Subcutaneous adipose tissue (tissue), 4 donors: ENCODE data around the gene RPS10. TPM values are rescaled to one million over a fixed set of nuclear protein-coding genes. Genes with fewer than 3 reads are reported as not detected.

Experiments used
- total RNA-seq, 4 donors: library from RNA; depleted of rRNA; stranded (reverse); fragments of >200 nt; gene quantifications; one replicate each; pipeline ENCODE4 v1.1.0, GENCODE V29; 2016
- TF ChIP-seq, protein P1 (sequence below): fragments of 450-650 bp; IDR thresholded peaks from one replicate; pipeline ENCODE4 v1.5.1; 2016; ENCODE audit warnings: low read depth, mild to moderate bottlenecking, control low read depth, antibody characterized with exemption, moderate library complexity

RPS10 gene
- total RNA-seq, 4 donors from 2014 or later: 1,387 to 2,386 (median 2,131) TPM

DNA sequence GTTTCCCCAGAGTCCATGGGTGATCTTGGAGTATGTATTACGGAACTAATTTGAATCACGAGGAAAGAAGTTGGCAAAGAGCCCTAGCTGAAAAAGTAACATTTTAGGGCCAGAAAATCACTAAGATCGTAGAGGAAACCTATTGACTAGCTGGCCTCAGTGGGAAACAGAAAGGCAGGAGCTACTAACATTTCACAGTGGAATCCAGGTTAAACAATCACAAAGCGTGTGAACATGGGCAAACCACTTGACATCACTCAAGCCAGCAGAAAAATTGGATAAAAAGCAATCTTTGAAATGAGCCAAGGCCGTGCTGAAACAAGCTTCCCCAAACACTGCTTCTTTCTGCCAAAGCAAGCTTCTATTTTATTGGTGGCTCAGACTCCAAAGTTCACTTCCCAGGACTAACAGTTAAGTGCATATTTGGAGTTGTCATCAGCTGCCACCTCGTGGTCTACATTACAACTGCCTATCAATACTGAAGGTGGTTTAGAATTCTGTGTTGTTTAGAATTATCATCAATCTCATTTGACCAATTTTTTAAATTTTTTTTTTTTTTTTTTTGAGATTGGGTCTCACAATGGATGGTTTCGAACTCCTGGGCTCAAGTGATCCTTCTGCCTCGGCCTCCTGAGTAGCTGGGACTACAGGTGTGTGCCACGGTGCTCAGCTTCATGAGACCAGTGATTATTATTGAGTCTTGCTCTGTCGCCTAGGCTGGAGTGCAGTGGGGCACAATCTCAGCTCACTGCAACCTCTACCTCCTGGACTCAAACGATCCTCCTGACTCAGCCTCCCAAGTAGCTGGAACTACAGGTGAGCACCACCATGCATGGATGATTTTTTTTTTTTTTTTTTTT lies 10.6 kb downstream of the RPS10 start:
- TF ChIP-seq, protein P1, sequence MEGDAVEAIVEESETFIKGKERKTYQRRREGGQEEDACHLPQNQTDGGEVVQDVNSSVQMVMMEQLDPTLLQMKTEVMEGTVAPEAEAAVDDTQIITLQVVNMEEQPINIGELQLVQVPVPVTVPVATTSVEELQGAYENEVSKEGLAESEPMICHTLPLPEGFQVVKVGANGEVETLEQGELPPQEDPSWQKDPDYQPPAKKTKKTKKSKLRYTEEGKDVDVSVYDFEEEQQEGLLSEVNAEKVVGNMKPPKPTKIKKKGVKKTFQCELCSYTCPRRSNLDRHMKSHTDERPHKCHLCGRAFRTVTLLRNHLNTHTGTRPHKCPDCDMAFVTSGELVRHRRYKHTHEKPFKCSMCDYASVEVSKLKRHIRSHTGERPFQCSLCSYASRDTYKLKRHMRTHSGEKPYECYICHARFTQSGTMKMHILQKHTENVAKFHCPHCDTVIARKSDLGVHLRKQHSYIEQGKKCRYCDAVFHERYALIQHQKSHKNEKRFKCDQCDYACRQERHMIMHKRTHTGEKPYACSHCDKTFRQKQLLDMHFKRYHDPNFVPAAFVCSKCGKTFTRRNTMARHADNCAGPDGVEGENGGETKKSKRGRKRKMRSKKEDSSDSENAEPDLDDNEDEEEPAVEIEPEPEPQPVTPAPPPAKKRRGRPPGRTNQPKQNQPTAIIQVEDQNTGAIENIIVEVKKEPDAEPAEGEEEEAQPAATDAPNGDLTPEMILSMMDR: no peak

DNA sequence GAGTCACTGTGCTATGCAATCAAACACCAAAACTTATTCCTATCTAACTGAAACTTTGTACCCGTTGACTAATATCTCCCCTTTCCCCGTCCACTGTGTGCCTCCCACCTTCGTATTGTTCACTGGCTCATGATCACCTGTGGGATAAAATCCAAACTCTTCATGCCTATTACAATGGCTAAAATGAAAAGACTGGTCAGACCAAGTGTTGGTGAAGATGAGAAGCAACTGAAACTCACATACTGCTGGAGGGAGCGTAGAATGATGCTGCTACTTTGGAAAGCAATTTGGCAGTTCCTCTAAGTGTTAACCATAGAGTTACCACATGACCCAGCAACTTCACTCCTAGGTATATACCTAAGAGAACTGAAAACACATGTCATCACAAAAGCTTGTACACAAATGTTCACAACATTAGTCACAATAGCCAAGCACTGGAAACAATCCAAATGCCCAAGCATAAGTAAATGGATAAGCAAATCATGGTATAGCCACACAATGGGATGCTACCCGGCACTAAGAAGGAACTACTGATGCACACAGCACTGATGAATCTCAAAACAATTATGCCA lies 13.1 kb downstream of the RPS10 start:
- TF ChIP-seq, protein P1: no peak

DNA sequence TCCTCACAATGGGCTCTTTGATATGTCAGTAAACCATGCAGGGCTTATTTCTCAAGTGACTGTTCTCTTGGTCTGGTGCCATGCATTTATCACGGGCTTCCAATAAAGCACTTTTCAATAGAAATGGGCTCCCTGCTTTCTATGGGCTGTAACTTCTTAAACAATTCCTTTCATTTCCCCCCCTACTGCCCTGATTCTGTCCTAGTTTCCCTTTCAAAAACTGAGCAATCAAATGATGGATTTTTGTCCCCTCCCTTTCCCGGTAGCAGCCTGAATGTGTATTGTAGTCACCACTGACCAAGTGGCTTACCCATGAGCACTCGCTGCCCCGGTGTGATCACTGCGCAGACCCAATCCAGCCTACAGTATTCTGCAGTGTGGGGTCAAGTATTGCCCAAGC lies 13.9 kb downstream of the RPS10 start:
- TF ChIP-seq, protein P1: no peak

DNA sequence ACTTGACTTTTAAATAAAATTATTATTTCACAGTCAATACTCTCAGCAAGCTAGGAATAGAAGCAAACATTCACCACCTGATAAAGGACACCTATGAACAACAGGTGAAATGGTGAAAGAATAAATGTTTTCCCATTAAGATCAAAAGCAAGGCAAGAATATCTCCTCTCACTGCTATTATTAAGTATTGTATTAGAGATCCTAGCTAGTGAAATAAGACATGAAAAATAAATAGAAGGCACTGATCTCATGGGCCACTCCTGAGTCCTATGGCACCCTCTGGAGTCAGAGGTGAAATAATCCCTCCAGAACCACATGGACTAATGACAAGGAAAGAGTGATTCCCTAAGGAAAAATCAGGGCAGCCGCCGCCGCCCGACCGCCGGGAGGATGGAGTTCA lies 29.4 kb downstream of the RPS10 start:
- TF ChIP-seq, protein P1: no peak

DNA sequence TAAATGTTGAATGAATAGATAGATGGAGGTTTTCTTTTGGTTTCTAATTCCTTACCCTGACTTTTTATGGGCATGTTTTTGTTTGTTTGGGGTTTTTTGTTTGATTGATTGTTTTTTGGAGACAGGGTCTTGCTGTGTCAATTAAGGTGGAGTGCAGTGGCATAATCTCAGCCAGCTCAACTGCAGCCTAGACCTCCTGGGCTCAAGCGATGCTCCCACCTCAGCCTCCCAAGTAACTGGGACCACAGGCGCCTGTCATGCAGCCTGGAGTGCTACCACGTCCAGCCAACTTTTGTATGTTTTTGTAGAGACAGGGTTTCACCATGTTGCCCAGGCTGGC lies 31.9 kb downstream of the RPS10 start:
- TF ChIP-seq, protein P1: no peak

DNA sequence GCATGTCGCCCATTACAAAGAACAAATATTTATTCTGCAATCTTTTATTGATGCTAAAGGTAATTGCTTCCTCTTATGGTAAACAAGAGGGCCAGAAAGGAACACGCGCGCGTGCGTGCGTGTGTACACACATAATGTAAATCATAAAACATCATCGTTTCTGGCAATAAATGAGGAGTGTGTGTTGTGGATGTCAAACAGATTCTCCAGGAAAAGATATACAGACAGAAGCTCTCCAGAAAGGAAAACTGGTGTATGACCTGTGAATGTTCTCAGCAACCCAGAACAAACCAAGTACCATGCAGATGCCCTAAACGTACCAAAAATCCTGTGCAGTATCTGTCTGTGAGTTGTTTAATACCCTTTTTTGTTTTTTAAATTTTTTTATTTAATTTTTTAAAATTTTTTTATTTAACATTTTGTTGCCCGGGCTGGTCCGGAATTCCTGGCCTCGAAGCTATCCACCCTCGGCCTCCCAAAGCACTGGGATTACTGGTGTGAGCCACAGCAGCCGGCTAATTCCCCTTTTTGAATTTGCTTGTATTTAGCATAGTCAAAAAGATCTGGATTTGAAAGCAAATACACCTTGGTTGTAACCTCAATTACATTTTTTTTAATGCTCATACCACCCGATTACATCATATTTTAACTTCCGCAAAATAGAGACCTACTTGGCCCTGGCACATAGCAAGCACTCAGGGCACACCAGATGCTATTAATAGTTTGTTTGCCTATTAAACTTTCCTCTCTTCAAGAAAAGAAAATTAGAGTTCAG lies 32.5 kb downstream of the RPS10 start:
- TF ChIP-seq, protein P1: no peak
